DOHH2 (cell line): ENCODE data around the gene ZNF668.
A peak's percentile ranks its signal among the peaks of the same experiment; 100 is the strongest.

Source experiments
- H3F3A ChIP-seq: fragments of 200-600 bp; sonication (generic), shearing (Covaris generic); 2 replicates; pipeline ENCODE4 v1.6.0; 2016; ENCODE audit warnings: antibody characterized with exemption, mild to moderate bottlenecking; ENCODE audit not compliant: control insufficient read depth, insufficient read depth
- H3K27ac ChIP-seq: fragments of 200-600 bp; sonication (generic); 2 replicates; pipeline ENCODE4 v1.5.1; 2014; ENCODE audit warnings: low read depth, mild to moderate bottlenecking, low read length, moderate library complexity
- H3K27me3 ChIP-seq: fragments of 200-600 bp; sonication (generic); 2 replicates; pipeline ENCODE4 v1.6.1; 2014; ENCODE audit warnings: mild to moderate bottlenecking, low read length, mixed read lengths; ENCODE audit not compliant: control insufficient read depth
- H3K36me3 ChIP-seq: fragments of 200-600 bp; sonication (generic); 2 replicates; pipeline ENCODE4 v1.6.1; 2014; ENCODE audit warnings: mild to moderate bottlenecking, low read length, moderate library complexity, mixed read lengths; ENCODE audit not compliant: control insufficient read depth
- H3K4me1 ChIP-seq: fragments of 200-600 bp; sonication (generic); 2 replicates; pipeline ENCODE4 v1.6.1; 2014; ENCODE audit warnings: mild to moderate bottlenecking, low read length, mixed read lengths; ENCODE audit not compliant: control insufficient read depth
- H3K4me2 ChIP-seq: fragments of 200-600 bp; sonication (generic); 2 replicates; pipeline ENCODE4 v1.6.0; 2014; ENCODE audit warnings: mild to moderate bottlenecking, low read length, moderate library complexity
- H3K4me3 ChIP-seq: fragments of 200-600 bp; sonication (generic); 2 replicates; pipeline ENCODE4 v1.5.1; 2014; ENCODE audit warnings: mild to moderate bottlenecking, low read length, mixed read lengths
- H3K79me2 ChIP-seq: fragments of 200-600 bp; sonication (generic); 2 replicates; pipeline ENCODE4 v1.6.1; 2014; ENCODE audit warnings: mild to moderate bottlenecking, low read length, mixed read lengths; ENCODE audit not compliant: control insufficient read depth
- H3K9me2 ChIP-seq: fragments of 200-600 bp; sonication (generic); replicated peaks from 2 replicates; pipeline ENCODE4 v1.6.1; 2014; ENCODE audit warnings: mild to moderate bottlenecking, low read length, mixed read lengths; ENCODE audit not compliant: control insufficient read depth
- H3K9me3 ChIP-seq: fragments of 200-600 bp; sonication (generic); 2 replicates; pipeline ENCODE4 v1.6.1; 2014; ENCODE audit warnings: antibody characterized with exemption, low read length, mixed read lengths; ENCODE audit not compliant: control insufficient read depth, insufficient read depth
- H4K20me1 ChIP-seq: fragments of 200-600 bp; sonication (generic); 2 replicates; pipeline ENCODE4 v1.6.0; 2014; ENCODE audit warnings: low read depth, mild to moderate bottlenecking, antibody characterized with exemption, low read length, moderate library complexity; ENCODE audit not compliant: control insufficient read depth, insufficient read depth
- EZH2phosphoT487 ChIP-seq: fragments of 200-600 bp; sonication (generic); IDR thresholded peaks from 2 replicates; pipeline ENCODE4 v1.6.1; 2017; ENCODE audit warnings: borderline replicate concordance, mild to moderate bottlenecking, antibody characterized with exemption, low read length, moderate library complexity, mixed read lengths
- TF ChIP-seq, protein P1 (sequence below): fragments of 200-600 bp; sonication (generic); IDR thresholded peaks from one replicate; pipeline ENCODE4 v1.5.1; 2014; ENCODE audit warnings: antibody characterized with exemption, mild to moderate bottlenecking, low read depth, low read length; ENCODE audit not compliant: poor library complexity, severe bottlenecking

Gene ZNF668

DNA sequence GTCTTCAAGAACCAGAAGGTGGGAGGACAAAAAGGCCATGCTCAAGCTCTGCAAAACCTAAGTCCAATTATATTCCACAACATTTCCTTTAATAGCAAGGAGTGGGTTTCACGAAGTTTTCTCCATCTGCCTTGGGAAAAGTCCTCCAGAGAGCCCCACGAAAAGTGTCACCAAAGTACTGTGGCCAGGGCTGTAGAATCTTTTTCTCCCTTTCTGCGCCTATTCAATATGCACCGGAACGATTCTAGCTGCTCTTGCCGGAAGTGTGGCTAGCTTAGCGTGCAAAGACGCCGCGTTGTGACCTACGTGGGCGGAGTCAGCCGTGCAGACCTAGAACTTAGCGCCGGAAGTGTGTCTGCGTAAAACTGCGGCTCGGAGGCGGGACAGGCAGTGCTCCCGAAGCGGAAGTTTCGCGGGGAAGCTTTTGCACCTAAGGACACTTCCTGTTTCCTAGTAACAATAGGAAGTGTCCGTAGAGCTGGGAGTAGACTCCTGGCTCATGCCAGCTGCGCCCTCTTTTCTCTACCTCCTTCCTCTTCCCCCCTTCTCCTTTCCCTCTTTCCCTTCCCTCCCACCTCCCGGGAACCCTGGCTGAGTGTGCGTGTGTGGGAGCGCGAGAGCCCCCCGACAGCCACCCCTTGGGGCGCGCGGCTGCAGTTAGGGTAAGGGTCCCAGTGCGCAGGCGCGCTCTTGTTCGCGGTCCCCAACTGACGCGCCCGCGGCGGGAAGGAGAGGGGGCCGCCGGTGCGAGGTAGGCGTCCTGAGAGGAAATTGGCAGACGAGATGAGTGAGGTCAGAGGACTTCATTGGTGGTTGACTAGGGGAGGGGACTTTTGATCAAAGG is at the start of gene ZNF668, which contains the start of gene ZNF646:
Gene ZNF668, minus strand, starts transcription at position 271 of the 844 bp plus-strand sequence. CDS start 9,781 bp downstream, outside the sequence.
Gene ZNF646, plus strand, starts transcription at position 453 of the 844 bp plus-strand sequence. CDS start 1,903 bp downstream, outside the sequence.
- H3K4me2 ChIP-seq, result peak within 1 kb of the TSS; percentile 94
- H3K9me3 ChIP-seq, result no peaks in the 10 kb centered on the region
- no peaks in the 10 kb centered on the region for H3K9me2 ChIP-seq
- 0 out of 2 replicates have a peak, but pooled peaks cover 2% of the 10 kb centered on the region for H3F3A ChIP-seq
- peak within 1 kb of the TSS; percentile 91 for H3K4me3 ChIP-seq
- peaks cover 5% of the 10 kb centered on the region; the same call in 1 of the 2 replicates for H4K20me1 ChIP-seq
- TF ChIP-seq EZH2phosphoT487, result no peak
- TF ChIP-seq, protein P1, sequence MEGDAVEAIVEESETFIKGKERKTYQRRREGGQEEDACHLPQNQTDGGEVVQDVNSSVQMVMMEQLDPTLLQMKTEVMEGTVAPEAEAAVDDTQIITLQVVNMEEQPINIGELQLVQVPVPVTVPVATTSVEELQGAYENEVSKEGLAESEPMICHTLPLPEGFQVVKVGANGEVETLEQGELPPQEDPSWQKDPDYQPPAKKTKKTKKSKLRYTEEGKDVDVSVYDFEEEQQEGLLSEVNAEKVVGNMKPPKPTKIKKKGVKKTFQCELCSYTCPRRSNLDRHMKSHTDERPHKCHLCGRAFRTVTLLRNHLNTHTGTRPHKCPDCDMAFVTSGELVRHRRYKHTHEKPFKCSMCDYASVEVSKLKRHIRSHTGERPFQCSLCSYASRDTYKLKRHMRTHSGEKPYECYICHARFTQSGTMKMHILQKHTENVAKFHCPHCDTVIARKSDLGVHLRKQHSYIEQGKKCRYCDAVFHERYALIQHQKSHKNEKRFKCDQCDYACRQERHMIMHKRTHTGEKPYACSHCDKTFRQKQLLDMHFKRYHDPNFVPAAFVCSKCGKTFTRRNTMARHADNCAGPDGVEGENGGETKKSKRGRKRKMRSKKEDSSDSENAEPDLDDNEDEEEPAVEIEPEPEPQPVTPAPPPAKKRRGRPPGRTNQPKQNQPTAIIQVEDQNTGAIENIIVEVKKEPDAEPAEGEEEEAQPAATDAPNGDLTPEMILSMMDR, result no peak
- no peaks in the 10 kb centered on the region for H3K27me3 ChIP-seq
- H3K27ac ChIP-seq, result peak within 1 kb of the TSS; percentile 73
- peaks cover 84% of the 10 kb centered on the region for H3K79me2 ChIP-seq
- peaks cover 22% of the 10 kb centered on the region for H3K4me1 ChIP-seq
- H3K36me3 ChIP-seq, result peaks cover 45% of the 10 kb centered on the region

DNA sequence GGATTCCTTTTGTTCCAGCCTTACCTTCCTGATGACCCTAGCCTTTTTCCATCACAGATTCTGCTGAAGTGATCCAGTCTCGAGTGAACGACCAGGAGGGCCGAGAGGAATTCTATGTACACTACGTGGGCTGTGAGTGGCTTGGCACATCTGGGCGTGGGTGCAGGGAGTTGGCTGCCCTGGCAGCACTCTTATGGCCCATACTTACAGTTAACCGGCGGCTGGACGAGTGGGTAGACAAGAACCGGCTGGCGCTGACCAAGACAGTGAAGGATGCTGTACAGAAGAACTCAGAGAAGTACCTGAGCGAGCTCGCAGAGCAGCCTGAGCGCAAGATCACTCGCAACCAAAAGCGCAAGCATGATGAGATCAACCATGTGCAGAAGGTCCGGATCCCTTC is 46.1 kb upstream of the ZNF668 start:
- peaks cover 44% of the 10 kb centered on the region for H3K36me3 ChIP-seq
- H3K79me2 ChIP-seq, result peaks cover 42% of the 10 kb centered on the region
- H3K27me3 ChIP-seq, result no peaks in the 10 kb centered on the region
- H3K9me3 ChIP-seq, result no peaks in the 10 kb centered on the region
- no peak overlapping the region for H3K4me3 ChIP-seq
- no peaks in the 10 kb centered on the region for H3F3A ChIP-seq
- no peak overlapping the region for H3K4me2 ChIP-seq
- no peak overlapping the region for H3K27ac ChIP-seq
- H3K4me1 ChIP-seq, result peaks cover 14% of the 10 kb centered on the region
- TF ChIP-seq, protein P1, result no peak
- no peak for TF ChIP-seq EZH2phosphoT487
- no peaks in the 10 kb centered on the region for H3K9me2 ChIP-seq
- H4K20me1 ChIP-seq, result peaks cover 9% of the 10 kb centered on the region; the same call in 1 of the 2 replicates

DNA sequence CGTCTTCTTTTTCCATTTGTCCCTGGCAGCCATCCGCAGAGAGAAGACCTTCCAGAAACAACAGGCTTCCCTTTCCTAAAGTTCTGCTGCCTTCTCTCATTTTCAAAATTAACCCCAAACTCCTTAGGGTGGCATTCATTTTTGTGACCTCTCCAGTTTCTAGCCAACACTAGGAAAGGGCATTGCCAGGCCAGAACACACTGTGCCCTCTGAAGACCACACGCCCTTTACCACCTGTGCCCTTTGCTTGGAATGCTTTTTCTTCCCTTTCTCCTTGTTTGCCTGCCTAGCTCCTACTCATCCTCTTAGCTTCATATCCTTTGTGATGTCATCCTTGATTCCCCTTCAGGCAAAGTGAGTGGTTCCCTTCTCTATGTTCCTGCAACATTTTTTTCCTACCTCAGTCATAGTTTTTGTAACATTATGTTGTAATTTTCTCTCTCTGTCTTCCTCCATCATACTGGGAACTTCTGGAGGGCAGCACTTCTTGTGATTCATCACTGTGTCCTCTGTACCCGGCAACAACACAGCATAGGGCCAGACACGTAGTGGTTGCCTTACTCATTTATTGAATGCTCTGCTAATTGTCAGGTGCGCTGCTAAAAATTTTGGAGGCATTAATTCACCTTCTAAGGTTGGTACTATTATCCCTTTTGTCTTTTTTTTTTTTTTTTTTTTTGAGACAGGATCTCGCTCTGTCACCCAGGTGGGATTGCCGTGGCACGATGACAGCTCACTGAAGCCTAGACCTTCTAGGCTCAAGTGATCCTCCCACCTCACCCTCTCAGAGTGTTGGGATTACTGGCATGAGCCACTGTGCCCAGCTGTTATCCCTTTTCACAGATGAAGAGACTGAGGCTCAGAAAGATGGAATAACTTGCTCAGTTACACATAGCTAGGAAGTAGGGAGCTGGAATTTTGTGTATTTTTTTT is 44.4 kb upstream of the ZNF668 start:
- Histone ChIP-seq H3K9me3 (no peaks in the 10 kb centered on the region), H3K4me2 (peak overlapping the region; percentile 78), H3K4me3 (peak overlapping the region; percentile 77), H3F3A (peaks cover 4% of the 10 kb centered on the region), H3K27me3 (no peaks in the 10 kb centered on the region), H3K79me2 (peaks cover 42% of the 10 kb centered on the region), H3K4me1 (peaks cover 17% of the 10 kb centered on the region), H3K9me2 (no peaks in the 10 kb centered on the region), H4K20me1 (peaks cover 9% of the 10 kb centered on the region; the same call in 1 of the 2 replicates), H3K36me3 (peaks cover 42% of the 10 kb centered on the region), H3K27ac (no peak overlapping the region)
- no peak for TF ChIP-seq EZH2phosphoT487
- TF ChIP-seq, protein P1, result no peak
